HG02571 (cell line): ENCODE results near the gene DPAGT1.
"Not testable (repeated sequence)": the region's sequence is repeated elsewhere in the genome, so short reads cannot be mapped to it uniquely, and the experiment has no call there.

Source experiments
- ATAC-seq: cut with Tn5 transposase; IDR thresholded peaks from one replicate; pipeline ENCODE4 v1.9.1; 2021; ENCODE audit warnings: mild to moderate bottlenecking, moderate library complexity; ENCODE audit not compliant: unreplicated experiment

The DPAGT1 gene

GRCh38 chr11:119101759-119102423 lies at the start of gene DPAGT1:
DPAGT1 (minus strand) TSS chr11:119101853; CDS start chr11:119101655, 198 bp downstream.
- peak; percentile 81 for ATAC-seq

- ATAC-seq, result no peak
These were observed 48.2 kb upstream of the DPAGT1 start for GRCh38 chr11:119149786-119150275.

GRCh38 chr11:119149018-119149785 lies 47.5 kb upstream of the DPAGT1 start, which contains the start of gene ABCG4:
ABCG4 (plus strand) TSS chr11:119149052; CDS start chr11:119149966, 914 bp downstream.
- no peak for ATAC-seq

- no peak for ATAC-seq
These were observed 47.0 kb upstream of the DPAGT1 start for GRCh38 chr11:119148720-119149017.

GRCh38 chr11:119147604-119148333 lies 46.1 kb upstream of the DPAGT1 start:
- no peak for ATAC-seq

GRCh38 chr11:119145551-119145950 lies 43.9 kb upstream of the DPAGT1 start:
- ATAC-seq, result no peak

GRCh38 chr11:119144825-119145486 lies 43.3 kb upstream of the DPAGT1 start:
- no peak for ATAC-seq

- not testable (repeated sequence) for ATAC-seq
These were observed 37.6 kb upstream of the DPAGT1 start for GRCh38 chr11:119139276-119139675.

GRCh38 chr11:119134389-119134978 lies 32.8 kb upstream of the DPAGT1 start:
- ATAC-seq, result no peak

GRCh38 chr11:119130662-119131061 lies 29.0 kb upstream of the DPAGT1 start:
- ATAC-seq, result no peak

GRCh38 chr11:119126675-119127268 lies 25.1 kb upstream of the DPAGT1 start:
- no peak for ATAC-seq

GRCh38 chr11:119125821-119126220 lies 24.2 kb upstream of the DPAGT1 start:
- ATAC-seq, result no peak

- ATAC-seq, result no peak
These were observed 20.1 kb upstream of the DPAGT1 start for GRCh38 chr11:119121811-119122124.

GRCh38 chr11:119121008-119121810 lies 19.6 kb upstream of the DPAGT1 start, which contains the start of gene HINFP:
HINFP (plus strand) TSS chr11:119121580; CDS start chr11:119126945, 5,365 bp downstream.
- ATAC-seq, result peak; percentile 94

GRCh38 chr11:119120639-119121007 lies 19.0 kb upstream of the DPAGT1 start:
- ATAC-seq, result no peak

- no peak for ATAC-seq
These were observed 17.3 kb upstream of the DPAGT1 start for GRCh38 chr11:119118946-119119345.

GRCh38 chr11:119118227-119118626 lies 16.6 kb upstream of the DPAGT1 start:
- ATAC-seq, result no peak

GRCh38 chr11:119117004-119117706 lies 15.5 kb upstream of the DPAGT1 start:
- ATAC-seq, result no peak

GRCh38 chr11:119116601-119117000 lies 14.9 kb upstream of the DPAGT1 start:
- no peak for ATAC-seq
